Effector memory CD4-positive, alpha-beta T cell (primary cell): Measurements from ENCODE around the gene IGFALS.

ENCODE experiments used
- DNase-seq, 3 donors: peaks; one replicate each; pipeline ENCODE4 v3.0.0-alpha.2; 2020
- H3K27ac ChIP-seq: 2 replicates; pipeline ENCODE4 v1.7.0; 2013; ENCODE audit warnings: mild to moderate bottlenecking, low read length, moderate library complexity; ENCODE audit not compliant: insufficient read depth, poor library complexity, severe bottlenecking
- H3K27me3 ChIP-seq: replicated peaks from 2 replicates; pipeline ENCODE4 v1.7.0; 2013; ENCODE audit warnings: mild to moderate bottlenecking, low read length; ENCODE audit not compliant: insufficient read depth, control insufficient read depth, poor library complexity, severe bottlenecking
- H3K36me3 ChIP-seq: 2 replicates; pipeline ENCODE4 v1.7.0; 2013; ENCODE audit warnings: mild to moderate bottlenecking, low read length, moderate library complexity; ENCODE audit not compliant: control insufficient read depth, insufficient read depth
- H3K4me1 ChIP-seq: 2 replicates; pipeline ENCODE4 v1.7.0; 2013; ENCODE audit warnings: low read length, mild to moderate bottlenecking; ENCODE audit not compliant: control insufficient read depth, insufficient read depth, poor library complexity, severe bottlenecking
- H3K4me3 ChIP-seq: 2 replicates; pipeline ENCODE4 v1.7.0; 2013; ENCODE audit warnings: low read length, low read depth, mild to moderate bottlenecking; ENCODE audit not compliant: insufficient read depth, poor library complexity, severe bottlenecking
- H3K9me3 ChIP-seq: 2 replicates; pipeline ENCODE4 v1.7.0; 2013; ENCODE audit warnings: mild to moderate bottlenecking, low read length, moderate library complexity; ENCODE audit not compliant: control insufficient read depth

The IGFALS gene

DNA sequence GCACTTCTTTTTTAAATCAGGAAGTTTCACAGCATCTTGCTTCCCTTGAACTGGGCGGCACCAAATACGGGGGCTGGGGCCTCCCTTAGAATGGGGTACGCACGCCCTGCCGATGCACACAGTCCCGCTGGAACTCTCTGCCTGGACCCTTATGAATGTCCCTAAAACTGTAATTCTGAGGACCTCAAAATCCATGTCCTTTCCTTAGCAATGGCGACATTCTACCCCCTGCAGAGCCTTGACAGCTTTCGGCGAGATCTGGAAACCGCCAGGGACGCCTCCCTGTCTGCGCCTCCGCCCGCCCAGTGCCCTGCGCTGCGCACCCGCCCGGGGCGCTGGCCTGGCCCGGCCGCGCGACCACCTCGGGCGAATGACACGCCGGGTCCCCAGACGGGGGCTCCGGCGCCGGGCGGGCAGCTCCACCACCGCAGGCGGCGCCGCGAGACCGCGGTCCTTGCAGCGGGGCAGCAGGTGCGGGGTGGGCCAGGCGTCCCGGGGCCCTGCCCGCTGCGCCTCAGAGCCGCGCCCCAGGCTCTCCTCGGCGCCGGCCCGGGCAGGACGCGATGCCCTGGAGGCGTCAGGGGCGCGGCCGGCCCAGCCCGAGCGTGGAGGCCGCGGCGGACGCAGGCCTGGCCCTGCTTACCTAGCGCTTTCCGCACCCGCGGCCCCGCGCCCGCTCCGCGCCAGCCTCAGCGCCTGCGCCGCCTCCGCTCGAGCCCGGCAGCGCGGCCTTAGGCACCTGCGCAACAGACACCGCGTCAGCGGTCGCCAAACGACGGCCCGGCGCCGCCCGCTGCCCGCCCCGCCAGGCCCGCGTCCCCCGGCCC, 32.6 kb upstream of the IGFALS start:
- H3K36me3 ChIP-seq = peaks cover 16% of the 10 kb centered on the region
- H3K27ac ChIP-seq = peak overlapping the region; percentile 77
- peaks cover 21% of the 10 kb centered on the region for H3K4me1 ChIP-seq
- peak overlapping the region; percentile 56 for H3K4me3 ChIP-seq
- H3K9me3 ChIP-seq = no peaks in the 10 kb centered on the region
- peak; percentile 22 to 67 (median 61) for DNase-seq
- H3K27me3 ChIP-seq = no peaks in the 10 kb centered on the region

DNA sequence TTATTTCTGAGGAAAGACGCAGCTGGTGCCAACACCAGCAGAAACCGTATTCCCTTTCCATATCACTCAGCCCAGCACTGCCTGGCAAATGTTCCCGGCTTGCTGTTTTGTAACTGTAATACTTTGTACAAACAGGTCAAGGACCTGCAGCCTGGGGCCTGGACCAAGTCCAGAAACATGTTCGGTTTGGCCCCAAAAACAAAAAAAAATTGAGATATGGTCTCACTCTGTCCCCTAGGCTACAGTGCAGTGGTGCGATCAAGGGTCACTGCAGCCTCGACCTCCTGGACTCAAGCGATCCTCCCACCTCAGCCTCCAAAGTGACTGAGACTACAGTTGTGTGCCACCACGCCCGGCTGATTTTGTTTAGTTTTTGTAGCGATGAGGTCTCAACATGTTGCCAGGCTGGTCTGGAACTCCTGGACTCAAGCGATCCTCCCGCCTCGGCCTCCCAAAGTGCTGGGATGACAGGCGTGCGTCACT, 31.9 kb upstream of the IGFALS start:
- Histone ChIP-seq H3K27ac (peak overlapping the region; percentile 77), H3K27me3 (no peaks in the 10 kb centered on the region), H3K4me3 (peak overlapping the region; percentile 56), H3K36me3 (peaks cover 22% of the 10 kb centered on the region), H3K9me3 (no peaks in the 10 kb centered on the region), H3K4me1 (peaks cover 21% of the 10 kb centered on the region)
- no peak for DNase-seq

DNA sequence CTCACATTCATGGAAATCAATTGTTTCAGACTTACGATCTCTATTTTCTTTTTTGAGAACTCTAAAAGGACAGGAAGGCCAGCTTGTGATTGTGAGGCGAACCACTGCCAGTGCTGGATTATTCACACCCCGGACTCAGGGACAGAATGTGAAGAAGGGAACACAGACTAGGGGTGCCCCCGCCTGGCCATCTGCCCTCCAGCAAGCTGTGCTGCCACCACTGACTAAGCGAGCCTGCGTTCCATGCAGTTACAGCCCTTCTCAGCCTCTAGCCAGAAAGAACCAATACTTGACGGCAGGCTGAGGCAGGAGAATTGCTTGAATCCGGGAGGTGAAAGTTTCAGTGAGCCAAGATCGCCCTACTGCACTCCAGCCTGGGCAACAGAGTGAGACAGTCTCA, 30.3 kb upstream of the IGFALS start:
- Histone ChIP-seq H3K36me3 (peaks cover 37% of the 10 kb centered on the region), H3K27me3 (no peaks in the 10 kb centered on the region), H3K9me3 (no peaks in the 10 kb centered on the region), H3K4me1 (peaks cover 21% of the 10 kb centered on the region), H3K27ac (no peak overlapping the region), H3K4me3 (no peak overlapping the region)
- DNase-seq = no peak

DNA sequence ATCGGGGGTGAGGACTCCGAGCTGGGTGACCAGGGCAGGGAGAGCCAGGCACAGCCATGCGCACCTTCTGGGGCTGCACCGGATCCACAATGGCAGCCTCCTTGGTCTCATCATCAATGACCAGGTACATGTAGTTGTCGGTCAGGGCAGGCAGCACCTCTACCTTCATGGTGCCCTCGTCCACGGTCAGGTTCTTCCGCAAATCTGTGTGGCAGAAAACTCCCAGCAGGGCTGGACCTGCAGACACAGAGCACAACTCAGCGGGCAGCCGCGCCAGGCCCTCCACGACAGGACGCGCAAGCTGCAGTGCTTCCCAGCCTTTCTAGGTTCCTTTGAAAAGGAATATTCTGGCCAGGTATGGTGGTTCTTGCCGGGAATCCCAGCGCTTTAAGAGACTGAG, 29.3 kb upstream of the IGFALS start:
- Histone ChIP-seq H3K27ac (no peak overlapping the region), H3K4me3 (no peak overlapping the region), H3K9me3 (no peaks in the 10 kb centered on the region), H3K36me3 (peaks cover 47% of the 10 kb centered on the region), H3K27me3 (no peaks in the 10 kb centered on the region), H3K4me1 (peaks cover 21% of the 10 kb centered on the region)
- DNase-seq = no peak

DNA sequence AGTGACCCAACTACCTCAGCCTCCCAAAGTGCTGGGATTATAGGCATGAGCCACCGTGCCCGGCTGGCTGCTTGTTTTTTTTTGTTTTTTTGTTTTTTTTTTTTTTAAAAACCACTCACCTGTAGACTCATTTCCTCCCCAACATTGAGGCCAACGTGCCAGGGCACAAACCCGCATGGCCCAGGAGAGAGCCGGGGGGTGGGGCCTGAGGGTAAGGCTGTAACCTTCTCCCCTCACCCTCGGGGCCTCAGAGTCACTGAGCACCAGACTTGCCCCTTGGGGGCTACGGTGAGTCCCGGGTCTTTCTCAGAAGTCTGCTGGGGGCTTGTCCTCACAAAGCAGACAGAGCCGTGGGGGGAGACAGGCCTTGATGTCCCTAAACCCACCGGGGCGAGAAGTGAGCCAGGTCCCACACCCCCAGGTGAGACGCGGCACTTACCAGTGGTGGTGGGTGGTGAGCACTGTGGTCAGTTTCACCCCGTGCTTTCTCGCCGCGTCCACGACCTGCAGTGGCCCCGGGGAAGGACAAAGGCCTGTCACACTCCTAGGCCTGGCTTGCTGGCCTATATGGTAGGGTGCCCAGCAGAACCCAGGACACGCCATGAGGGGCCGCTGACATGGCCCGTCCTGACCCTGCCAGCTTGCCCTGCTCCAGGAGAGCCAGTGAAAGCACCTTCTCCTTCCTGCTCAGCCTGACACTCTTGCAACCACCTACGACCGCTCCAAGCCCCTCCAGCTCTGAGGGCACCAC, 28.5 kb upstream of the IGFALS start:
- no peak overlapping the region for H3K4me3 ChIP-seq
- H3K27ac ChIP-seq = no peak overlapping the region
- no peak for DNase-seq
- H3K27me3 ChIP-seq = no peaks in the 10 kb centered on the region
- peaks cover 55% of the 10 kb centered on the region for H3K36me3 ChIP-seq
- H3K9me3 ChIP-seq = no peaks in the 10 kb centered on the region
- peaks cover 15% of the 10 kb centered on the region for H3K4me1 ChIP-seq

DNA sequence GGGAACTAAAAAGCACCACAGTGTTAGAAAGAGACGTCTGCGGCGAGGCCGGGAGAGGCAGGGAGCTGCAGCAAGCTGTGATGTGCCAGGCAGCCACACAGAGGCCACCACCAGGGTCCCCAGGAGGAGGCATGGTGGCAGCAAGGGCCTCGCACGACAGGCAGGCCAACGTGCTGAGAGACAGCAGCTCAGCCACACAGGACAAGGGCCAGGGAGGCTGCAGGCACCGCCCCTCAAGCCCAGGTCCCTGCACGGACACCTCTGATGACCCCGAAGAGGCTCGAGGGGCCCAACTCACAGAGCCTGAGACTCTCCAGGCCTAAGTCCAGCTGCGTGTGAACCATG, 27.4 kb upstream of the IGFALS start:
- H3K36me3 ChIP-seq = peaks cover 66% of the 10 kb centered on the region
- H3K27me3 ChIP-seq = no peaks in the 10 kb centered on the region
- H3K27ac ChIP-seq = no peak overlapping the region
- no peak for DNase-seq
- no peaks in the 10 kb centered on the region for H3K9me3 ChIP-seq
- H3K4me3 ChIP-seq = no peak overlapping the region
- H3K4me1 ChIP-seq = peaks cover 15% of the 10 kb centered on the region

DNA sequence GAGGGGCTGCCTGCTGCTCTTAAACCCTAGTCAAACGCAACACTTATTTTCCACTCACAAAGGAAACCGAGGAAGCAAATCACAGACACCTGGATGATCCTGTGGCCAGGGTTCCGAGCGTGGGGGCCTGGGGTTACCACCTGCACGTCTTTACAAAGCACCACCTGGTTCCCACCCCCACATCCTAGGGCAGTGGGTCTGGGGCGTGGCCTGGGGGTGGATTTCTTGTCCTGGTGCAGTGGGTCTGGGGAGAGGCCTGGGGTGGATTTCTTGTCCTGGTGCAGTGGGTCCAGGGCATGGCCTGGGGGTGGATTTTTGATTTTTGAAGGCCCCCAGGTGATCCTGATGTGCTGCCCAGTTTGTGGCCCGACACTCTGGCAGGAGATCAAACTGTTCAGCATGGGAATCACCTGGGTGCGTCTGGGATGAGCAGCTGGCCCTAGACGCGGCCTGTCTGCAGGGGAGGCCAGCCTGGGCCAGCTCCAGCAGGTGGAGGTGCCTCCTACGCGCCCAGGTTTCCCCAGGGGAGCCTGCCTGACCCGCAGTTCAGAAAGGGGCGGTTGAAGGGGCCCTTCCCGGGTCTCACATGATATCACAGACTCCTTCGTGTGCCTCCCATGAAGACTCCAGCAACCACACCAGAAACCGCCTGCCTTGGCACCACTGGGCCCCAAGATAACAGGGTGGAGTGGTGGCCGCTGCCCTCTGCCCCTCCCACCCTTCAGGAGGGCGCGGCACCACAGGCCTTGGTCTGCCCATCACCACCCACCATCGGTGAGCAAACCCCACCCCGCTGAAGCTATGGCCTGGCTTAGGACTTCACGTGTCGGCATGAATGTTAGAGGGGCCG, 26.8 kb upstream of the IGFALS start:
- no peak for DNase-seq
- H3K36me3 ChIP-seq = peaks cover 68% of the 10 kb centered on the region
- no peak overlapping the region for H3K27ac ChIP-seq
- no peaks in the 10 kb centered on the region for H3K27me3 ChIP-seq
- H3K9me3 ChIP-seq = no peaks in the 10 kb centered on the region
- H3K4me1 ChIP-seq = peaks cover 9% of the 10 kb centered on the region
- H3K4me3 ChIP-seq = no peak overlapping the region

DNA sequence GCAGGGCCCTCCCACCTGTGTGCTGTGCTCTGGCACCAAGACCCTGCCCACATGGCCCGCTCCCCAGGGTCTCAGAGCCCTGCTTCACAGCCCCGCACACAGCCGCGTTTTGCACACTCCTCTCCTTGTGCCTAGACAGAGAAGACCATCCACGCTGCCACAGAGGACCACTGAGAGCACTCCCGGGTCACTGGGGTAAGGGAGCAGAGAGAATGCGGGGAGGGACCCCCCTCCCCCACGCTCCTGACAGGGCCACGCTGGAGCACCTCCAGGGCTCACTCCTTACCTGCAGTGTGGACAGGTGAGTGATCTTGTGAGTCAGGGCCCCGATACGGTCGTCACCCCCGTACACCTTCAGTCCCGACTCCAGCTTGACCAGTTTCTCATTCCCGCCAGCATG, 26.1 kb upstream of the IGFALS start:
- Histone ChIP-seq H3K27ac (no peak overlapping the region), H3K4me1 (peaks cover 5% of the 10 kb centered on the region), H3K9me3 (no peaks in the 10 kb centered on the region), H3K4me3 (no peak overlapping the region), H3K36me3 (peaks cover 72% of the 10 kb centered on the region), H3K27me3 (no peaks in the 10 kb centered on the region)
- DNase-seq = no peak

DNA sequence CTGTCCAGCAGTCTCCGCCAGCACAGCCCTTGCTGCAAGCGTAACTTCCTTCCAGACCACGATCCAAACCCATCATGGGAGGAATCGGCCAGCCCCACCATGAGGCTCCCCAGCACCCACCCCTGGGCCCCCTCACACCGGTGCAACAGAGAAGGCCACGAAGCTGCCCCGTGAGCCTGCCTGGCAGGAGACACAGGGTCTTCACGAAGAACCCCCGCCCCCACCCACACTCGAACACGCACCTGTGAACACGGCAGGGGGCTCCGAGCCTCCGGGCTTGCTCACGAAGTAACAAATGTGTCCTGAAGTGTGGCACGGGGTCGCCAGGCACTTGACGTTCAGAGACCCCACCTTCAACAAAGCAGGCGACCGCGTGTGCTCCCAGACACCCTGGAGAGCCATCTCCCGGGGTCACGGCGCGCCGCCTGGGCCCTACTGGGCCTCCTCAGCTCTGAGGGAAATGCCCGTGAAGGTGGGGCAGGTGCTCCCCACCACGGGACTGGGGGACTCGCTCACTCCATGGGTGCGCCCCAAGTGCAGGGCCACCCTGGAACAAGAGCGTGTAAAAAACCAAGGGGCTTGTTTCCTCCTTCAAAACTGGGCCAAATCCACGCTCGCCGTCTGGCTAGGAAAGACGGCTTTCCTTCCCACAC, 25.5 kb upstream of the IGFALS start:
- H3K36me3 ChIP-seq = peaks cover 72% of the 10 kb centered on the region
- H3K9me3 ChIP-seq = no peaks in the 10 kb centered on the region
- H3K27ac ChIP-seq = no peak overlapping the region

More for the DNA sequence above, 25.5 kb upstream of the IGFALS start:
- DNase-seq = no peak
- Histone ChIP-seq H3K27me3 (no peaks in the 10 kb centered on the region), H3K4me3 (no peak overlapping the region), H3K4me1 (peaks cover 3% of the 10 kb centered on the region)
